ENCODE data around the gene PRKG2. TPM values are rescaled to one million over a fixed set of nuclear protein-coding genes. Genes with fewer than 3 reads are reported as not detected.

The PRKG2 gene
- total RNA-seq, 1 experiment from 2014 or later = not detected

DNA sequence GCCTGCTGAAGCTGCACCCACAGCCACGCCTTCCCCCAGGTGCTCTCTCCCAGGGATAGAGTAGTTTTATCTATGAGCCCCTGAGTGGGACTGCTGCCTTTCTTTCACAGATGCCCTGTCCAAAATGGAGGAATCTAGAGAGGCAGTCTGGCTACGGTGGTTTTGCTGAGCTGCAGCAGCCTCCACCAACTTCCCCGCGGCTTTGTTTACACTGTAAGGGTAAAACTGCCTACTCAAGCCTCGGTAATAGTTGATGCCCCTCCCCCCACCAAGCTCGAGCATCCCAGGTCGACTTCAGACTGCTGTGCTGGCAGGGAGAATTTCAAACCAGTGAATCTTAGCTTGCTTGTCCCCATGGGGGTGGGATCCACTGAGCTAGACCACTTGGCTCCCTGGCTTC is 84.5 kb downstream of the PRKG2 start:
- CTCF ChIA-PET = no interaction called here
- intact Hi-C loops (cut with micrococcal nuclease; ENCODE audit: unreplicated experiment) = no loop called here
- DNase-seq (ENCODE audit: low spot score) = no peak
- POLR2A ChIA-PET (ENCODE audit: low non-redundant PET) = no interaction called here
- H3K36me3 ChIP-seq (ENCODE audit: insufficient read depth, low read length, poor library complexity, severe bottlenecking) = no peaks in the 10 kb centered on the region
- H3K9me3 ChIP-seq (ENCODE audit: low read depth, low read length, poor library complexity, severe bottlenecking) = no peaks in the 10 kb centered on the region
- no peaks in the 10 kb centered on the region for H3K4me1 ChIP-seq (ENCODE audit: insufficient read depth, low read length, poor library complexity, severe bottlenecking)
- H3K4me3 ChIP-seq (ENCODE audit: low read depth, low read length, poor library complexity, severe bottlenecking) = no peak overlapping the region
- H3K27me3 ChIP-seq (replicated peaks; ENCODE audit: insufficient read depth, low read depth, low read length, poor library complexity) = no peaks in the 10 kb centered on the region
- BruUV-seq (replicated peaks) = no TSS peak
- TF ChIP-seq EZH2 (IDR thresholded peaks at IDR 0.05; ENCODE audit: borderline replicate concordance, low read depth, low read length, poor library complexity, severe bottlenecking) = no peak
- TF ChIP-seq, protein P1, sequence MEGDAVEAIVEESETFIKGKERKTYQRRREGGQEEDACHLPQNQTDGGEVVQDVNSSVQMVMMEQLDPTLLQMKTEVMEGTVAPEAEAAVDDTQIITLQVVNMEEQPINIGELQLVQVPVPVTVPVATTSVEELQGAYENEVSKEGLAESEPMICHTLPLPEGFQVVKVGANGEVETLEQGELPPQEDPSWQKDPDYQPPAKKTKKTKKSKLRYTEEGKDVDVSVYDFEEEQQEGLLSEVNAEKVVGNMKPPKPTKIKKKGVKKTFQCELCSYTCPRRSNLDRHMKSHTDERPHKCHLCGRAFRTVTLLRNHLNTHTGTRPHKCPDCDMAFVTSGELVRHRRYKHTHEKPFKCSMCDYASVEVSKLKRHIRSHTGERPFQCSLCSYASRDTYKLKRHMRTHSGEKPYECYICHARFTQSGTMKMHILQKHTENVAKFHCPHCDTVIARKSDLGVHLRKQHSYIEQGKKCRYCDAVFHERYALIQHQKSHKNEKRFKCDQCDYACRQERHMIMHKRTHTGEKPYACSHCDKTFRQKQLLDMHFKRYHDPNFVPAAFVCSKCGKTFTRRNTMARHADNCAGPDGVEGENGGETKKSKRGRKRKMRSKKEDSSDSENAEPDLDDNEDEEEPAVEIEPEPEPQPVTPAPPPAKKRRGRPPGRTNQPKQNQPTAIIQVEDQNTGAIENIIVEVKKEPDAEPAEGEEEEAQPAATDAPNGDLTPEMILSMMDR (conservative IDR thresholded peaks at IDR 0.05; ENCODE audit: low read depth, low read length) = no peak
- H3K27ac ChIP-seq (ENCODE audit: low read depth, low read length, poor library complexity, severe bottlenecking) = no peak overlapping the region

DNA sequence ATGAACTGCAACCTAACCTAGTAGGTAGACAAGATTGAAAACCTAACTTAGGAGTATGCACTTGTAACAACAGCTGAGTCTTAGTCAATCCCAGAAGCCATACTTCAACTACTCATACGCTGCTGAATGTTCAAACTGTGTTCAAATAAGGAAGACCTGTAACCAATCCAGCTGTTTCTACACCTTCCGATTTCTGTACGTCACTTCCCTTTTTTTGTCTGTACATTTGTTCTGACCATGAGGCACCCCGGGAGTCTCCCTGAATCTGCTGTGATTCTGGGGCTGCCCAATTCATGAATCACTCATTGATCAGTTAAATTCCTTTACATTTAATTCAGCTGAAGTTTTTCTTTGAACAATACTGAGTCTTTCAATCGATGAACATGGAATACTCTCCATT is 95.0 kb downstream of the PRKG2 start:
- intact Hi-C loops (cut with micrococcal nuclease; ENCODE audit: unreplicated experiment) = no loop called here
- Histone ChIP-seq H3K27me3 (replicated peaks; ENCODE audit: insufficient read depth, low read depth, low read length, poor library complexity) (no peaks in the 10 kb centered on the region), H3K27ac (ENCODE audit: low read depth, low read length, poor library complexity, severe bottlenecking) (no peak overlapping the region), H3K36me3 (ENCODE audit: insufficient read depth, low read length, poor library complexity, severe bottlenecking) (no peaks in the 10 kb centered on the region), H3K4me3 (ENCODE audit: low read depth, low read length, poor library complexity, severe bottlenecking) (no peak overlapping the region), H3K9me3 (ENCODE audit: low read depth, low read length, poor library complexity, severe bottlenecking) (no peaks in the 10 kb centered on the region), H3K4me1 (ENCODE audit: insufficient read depth, low read length, poor library complexity, severe bottlenecking) (no peaks in the 10 kb centered on the region)
- no peak for TF ChIP-seq EZH2 (IDR thresholded peaks at IDR 0.05; ENCODE audit: borderline replicate concordance, low read depth, low read length, poor library complexity, severe bottlenecking)
- TF ChIP-seq, protein P1 (conservative IDR thresholded peaks at IDR 0.05; ENCODE audit: low read depth, low read length) = no peak
- POLR2A ChIA-PET (ENCODE audit: low non-redundant PET) = no interaction called here
- CTCF ChIA-PET = no interaction called here
- DNase-seq (ENCODE audit: low spot score) = no peak
- BruUV-seq (replicated peaks) = no TSS peak

DNA sequence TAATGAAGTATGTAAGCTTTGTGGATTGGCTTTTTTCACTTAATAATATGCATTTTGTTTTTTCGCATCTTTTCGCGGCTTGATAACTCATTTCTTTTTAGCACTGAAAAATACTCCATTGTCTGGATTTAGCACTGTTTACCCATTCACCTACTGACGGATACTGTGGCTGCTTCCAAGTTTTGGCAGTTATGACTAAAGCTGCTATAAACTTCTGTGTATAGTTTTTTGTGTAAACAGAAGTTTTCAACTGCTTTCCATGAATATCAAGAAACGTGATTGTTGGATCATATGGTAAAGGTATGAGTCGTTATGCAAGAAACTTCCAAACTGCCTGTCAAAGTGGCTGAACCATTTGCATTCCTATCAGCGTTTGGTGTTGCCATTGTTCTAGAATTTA is 96.9 kb downstream of the PRKG2 start:
- ChIA-PET CTCF (no interaction called here), POLR2A (ENCODE audit: low non-redundant PET) (no interaction called here)
- Histone ChIP-seq H3K4me1 (ENCODE audit: insufficient read depth, low read length, poor library complexity, severe bottlenecking) (no peaks in the 10 kb centered on the region), H3K27me3 (replicated peaks; ENCODE audit: insufficient read depth, low read depth, low read length, poor library complexity) (no peaks in the 10 kb centered on the region), H3K9me3 (ENCODE audit: low read depth, low read length, poor library complexity, severe bottlenecking) (no peaks in the 10 kb centered on the region), H3K4me3 (ENCODE audit: low read depth, low read length, poor library complexity, severe bottlenecking) (no peak overlapping the region), H3K27ac (ENCODE audit: low read depth, low read length, poor library complexity, severe bottlenecking) (no peak overlapping the region), H3K36me3 (ENCODE audit: insufficient read depth, low read length, poor library complexity, severe bottlenecking) (no peaks in the 10 kb centered on the region)
- intact Hi-C loops (cut with micrococcal nuclease; ENCODE audit: unreplicated experiment) = no loop called here
- TF ChIP-seq, protein P1 (conservative IDR thresholded peaks at IDR 0.05; ENCODE audit: low read depth, low read length) = no peak
- no peak for TF ChIP-seq EZH2 (IDR thresholded peaks at IDR 0.05; ENCODE audit: borderline replicate concordance, low read depth, low read length, poor library complexity, severe bottlenecking)
- BruUV-seq (replicated peaks) = no TSS peak
- no peak for DNase-seq (ENCODE audit: low spot score)

Data from A673 (cell line).